Measurements from ENCODE around the gene NOP58.

NOP58 gene

DNA sequence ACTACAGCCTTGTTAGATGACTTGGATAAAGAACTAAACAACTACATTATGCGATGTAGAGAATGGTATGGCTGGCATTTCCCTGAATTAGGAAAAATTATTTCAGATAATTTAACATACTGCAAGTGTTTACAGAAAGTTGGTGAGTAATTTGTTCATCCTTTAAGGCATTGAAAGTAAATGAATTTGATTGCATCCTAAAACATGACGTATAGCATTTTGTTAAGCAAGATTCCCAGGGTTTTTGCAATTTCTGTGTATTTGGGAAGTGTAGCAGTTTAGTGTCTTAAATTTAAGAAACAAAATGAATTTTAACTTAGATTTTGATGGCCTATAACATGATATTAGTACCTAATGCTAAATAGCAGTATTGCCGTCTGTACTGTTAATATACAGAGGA is 24.8 kb downstream of the NOP58 start:
- Histone ChIP-seq H3K36me3 (ENCODE audit: low read length) (peaks cover 53% of the 10 kb centered on the region), H3K27me3 (ENCODE audit: low read length) (no peaks in the 10 kb centered on the region), H3F3A (ENCODE audit: insufficient read depth) (peaks cover 3% of the 10 kb centered on the region), H3K9ac (ENCODE audit: low read length) (no peak overlapping the region), H3K9me2 (replicated peaks; ENCODE audit: insufficient read depth, low read length) (no peaks in the 10 kb centered on the region), H3K27ac (ENCODE audit: low read depth, low read length) (no peak overlapping the region), H3K4me2 (ENCODE audit: low read depth, low read length, poor library complexity, severe bottlenecking) (no peak overlapping the region), H4K20me1 (ENCODE audit: low read depth, low read length) (peaks cover 11% of the 10 kb centered on the region; the same call in 1 of the 2 replicates), H3K4me3 (ENCODE audit: insufficient read depth, low read length, poor library complexity, severe bottlenecking) (no peak overlapping the region), H2AFZ (ENCODE audit: low read depth, low read length, severe bottlenecking) (no peak overlapping the region), H3K79me2 (ENCODE audit: insufficient read depth, low read length) (peaks cover 10% of the 10 kb centered on the region), H3K9me3 (ENCODE audit: insufficient read depth, low read length) (no peaks in the 10 kb centered on the region)
- TF ChIP-seq EZH2phosphoT487 (conservative IDR thresholded peaks at IDR 0.05; ENCODE audit: low read length) (no peak), CTCF (IDR thresholded peaks at IDR 0.05; ENCODE audit: insufficient read depth, low read length, poor library complexity, severe bottlenecking) (no peak)

GRCh38 chr2:202290970-202291369 is 25.4 kb downstream of the NOP58 start:
- no peaks in the 10 kb centered on the region for H3K9me2 ChIP-seq (replicated peaks; ENCODE audit: insufficient read depth, low read length)
- H3K27ac ChIP-seq (ENCODE audit: low read depth, low read length): no peak overlapping the region
- TF ChIP-seq EZH2phosphoT487 (conservative IDR thresholded peaks at IDR 0.05; ENCODE audit: low read length) (no peak), CTCF (IDR thresholded peaks at IDR 0.05; ENCODE audit: insufficient read depth, low read length, poor library complexity, severe bottlenecking) (no peak)
- H2AFZ ChIP-seq (ENCODE audit: low read depth, low read length, severe bottlenecking): no peak overlapping the region
- H3F3A ChIP-seq (ENCODE audit: insufficient read depth): peaks cover 8% of the 10 kb centered on the region
- peaks cover 14% of the 10 kb centered on the region for H4K20me1 ChIP-seq (ENCODE audit: low read depth, low read length)
- no peaks in the 10 kb centered on the region for H3K9me3 ChIP-seq (ENCODE audit: insufficient read depth, low read length)
- H3K4me3 ChIP-seq (ENCODE audit: insufficient read depth, low read length, poor library complexity, severe bottlenecking): no peak overlapping the region
- peaks cover 15% of the 10 kb centered on the region for H3K79me2 ChIP-seq (ENCODE audit: insufficient read depth, low read length)
- H3K9ac ChIP-seq (ENCODE audit: low read length): no peak overlapping the region
- peaks cover 55% of the 10 kb centered on the region for H3K36me3 ChIP-seq (ENCODE audit: low read length)
- no peak overlapping the region for H3K4me2 ChIP-seq (ENCODE audit: low read depth, low read length, poor library complexity, severe bottlenecking)
- H3K27me3 ChIP-seq (ENCODE audit: low read length): no peaks in the 10 kb centered on the region

GRCh38 chr2:202299712-202300111 is 34.1 kb downstream of the NOP58 start:
- Histone ChIP-seq H3K36me3 (ENCODE audit: low read length) (peaks cover 86% of the 10 kb centered on the region), H3F3A (ENCODE audit: insufficient read depth) (peaks cover 22% of the 10 kb centered on the region)

More at GRCh38 chr2:202299712-202300111, 34.1 kb downstream of the NOP58 start:
- H4K20me1 ChIP-seq (ENCODE audit: low read depth, low read length): peaks cover 27% of the 10 kb centered on the region
- H3K4me3 ChIP-seq (ENCODE audit: insufficient read depth, low read length, poor library complexity, severe bottlenecking): no peak overlapping the region
- no peaks in the 10 kb centered on the region for H3K9me3 ChIP-seq (ENCODE audit: insufficient read depth, low read length)
- no peaks in the 10 kb centered on the region for H3K9me2 ChIP-seq (replicated peaks; ENCODE audit: insufficient read depth, low read length)
- no peak overlapping the region for H3K9ac ChIP-seq (ENCODE audit: low read length)
- peaks cover 16% of the 10 kb centered on the region; the same call in 1 of the 2 replicates for H3K79me2 ChIP-seq (ENCODE audit: insufficient read depth, low read length)
- no peak overlapping the region for H2AFZ ChIP-seq (ENCODE audit: low read depth, low read length, severe bottlenecking)
- H3K4me2 ChIP-seq (ENCODE audit: low read depth, low read length, poor library complexity, severe bottlenecking): no peak overlapping the region
- TF ChIP-seq CTCF (IDR thresholded peaks at IDR 0.05; ENCODE audit: insufficient read depth, low read length, poor library complexity, severe bottlenecking): no peak
- TF ChIP-seq EZH2phosphoT487 (conservative IDR thresholded peaks at IDR 0.05; ENCODE audit: low read length): no peak
- H3K27me3 ChIP-seq (ENCODE audit: low read length): no peaks in the 10 kb centered on the region
- no peak overlapping the region for H3K27ac ChIP-seq (ENCODE audit: low read depth, low read length)

Data from SU-DHL-6 (cell line).